ENCODE data around the gene CPED1. TPM values are rescaled to one million over a fixed set of nuclear protein-coding genes. Genes with fewer than 3 reads are reported as not detected.

The CPED1 gene
- polyA plus RNA-seq, 1 experiment: 52.0 TPM

GRCh38 chr7:121334376-121334775, 345.9 kb downstream of the CPED1 start:
- CTCF ChIA-PET: no interaction called here
- no peak for DNase-seq (ENCODE audit: low read depth, low spot score)
- H3K27me3 ChIP-seq (ENCODE audit: control insufficient read depth, insufficient read depth, low read length): peaks cover 3% of the 10 kb centered on the region
- no peak for TF ChIP-seq CTCF (IDR thresholded peaks at IDR 0.05; ENCODE audit: low read depth, low read length)
- no peak overlapping the region for H3K4me3 ChIP-seq (ENCODE audit: low read depth, low read length)
- POLR2A ChIA-PET: no interaction called here
- no peak overlapping the region for H3K27ac ChIP-seq (ENCODE audit: low read depth, low read length)
- H3K9me3 ChIP-seq (ENCODE audit: control insufficient read depth, insufficient read depth, low read length): no peaks in the 10 kb centered on the region; the same call in 1 of the 2 replicates

DNA sequence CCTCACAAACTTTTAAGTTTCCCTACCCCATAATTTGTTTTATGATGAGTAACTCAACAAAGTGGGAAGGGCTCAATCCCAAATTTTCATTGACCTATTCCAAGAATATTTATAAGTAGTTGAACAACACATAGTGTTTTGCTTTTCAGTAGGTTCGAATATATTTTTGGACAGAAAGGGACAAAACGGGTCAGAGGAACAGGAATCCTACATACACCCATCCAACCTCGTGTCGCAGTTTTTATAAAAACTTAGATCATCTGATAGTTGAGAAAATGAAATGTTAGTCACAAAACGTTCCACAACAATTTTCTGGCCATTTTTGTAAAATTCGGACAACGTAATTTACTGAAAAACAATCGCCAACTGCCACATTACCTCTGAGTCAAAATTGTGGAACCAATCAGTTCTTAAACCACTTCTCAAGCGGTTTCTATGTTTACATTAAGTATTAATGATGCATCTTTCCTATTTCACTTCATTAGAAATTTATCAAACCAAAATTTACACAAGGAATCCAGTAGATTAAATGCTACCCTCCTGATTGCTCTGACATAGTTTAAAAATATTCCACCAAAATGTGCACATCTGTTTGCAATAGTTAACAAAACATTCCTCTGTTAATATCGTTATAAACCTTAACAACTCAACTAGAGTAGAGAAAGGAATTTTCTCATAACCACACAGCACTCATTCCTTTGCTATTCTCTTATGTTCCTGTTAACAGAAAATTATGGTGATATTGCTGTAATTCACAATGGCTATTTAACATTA, 346.6 kb downstream of the CPED1 start:
- POLR2A ChIA-PET: interaction anchor here (0.6 kb wide), 1 partner anchor 17 kb away, joined by 4 read pairs; no protein-coding TSS in a partner anchor
- CTCF ChIA-PET: no interaction called here
- H3K27me3 ChIP-seq (ENCODE audit: control insufficient read depth, insufficient read depth, low read length): peaks cover under 1% of the 10 kb centered on the region

GRCh38 chr7:121336579-121336978, 348.1 kb downstream of the CPED1 start:
- DNase-seq (ENCODE audit: low read depth, low spot score): no peak
- no peaks in the 10 kb centered on the region for H3K9me3 ChIP-seq (ENCODE audit: control insufficient read depth, insufficient read depth, low read length)
- ChIA-PET POLR2A (no interaction called here), CTCF (interaction anchor here (0.8 to 1.0 kb wide), 2 partner anchors 60 to 228 kb away, joined by 3 read pairs; no protein-coding TSS in a partner anchor)
- no peak for TF ChIP-seq CTCF (IDR thresholded peaks at IDR 0.05; ENCODE audit: low read depth, low read length)
- no peak overlapping the region for H3K27ac ChIP-seq (ENCODE audit: low read depth, low read length)
- H3K4me3 ChIP-seq (ENCODE audit: low read depth, low read length): no peak overlapping the region
- H3K27me3 ChIP-seq (ENCODE audit: control insufficient read depth, insufficient read depth, low read length): no peaks in the 10 kb centered on the region

More for the DNA sequence above, 346.6 kb downstream of the CPED1 start:
- Histone ChIP-seq H3K27ac (ENCODE audit: low read depth, low read length) (no peak overlapping the region), H3K4me3 (ENCODE audit: low read depth, low read length) (no peak overlapping the region), H3K9me3 (ENCODE audit: control insufficient read depth, insufficient read depth, low read length) (no peaks in the 10 kb centered on the region)
- no peak for TF ChIP-seq CTCF (IDR thresholded peaks at IDR 0.05; ENCODE audit: low read depth, low read length)
- peak; percentile 10 for DNase-seq (ENCODE audit: low read depth, low spot score)

GRCh38 chr7:121337398-121337797, 348.9 kb downstream of the CPED1 start:
- H3K27ac ChIP-seq (ENCODE audit: low read depth, low read length): no peak overlapping the region
- DNase-seq (ENCODE audit: low read depth, low spot score): no peak
- H3K9me3 ChIP-seq (ENCODE audit: control insufficient read depth, insufficient read depth, low read length): no peaks in the 10 kb centered on the region
- TF ChIP-seq CTCF (IDR thresholded peaks at IDR 0.05; ENCODE audit: low read depth, low read length): no peak
- POLR2A ChIA-PET: no interaction called here
- CTCF ChIA-PET: interaction anchor here (0.8 to 1.0 kb wide), 2 partner anchors 59 to 229 kb away, joined by 3 read pairs; no protein-coding TSS in a partner anchor
- no peaks in the 10 kb centered on the region for H3K27me3 ChIP-seq (ENCODE audit: control insufficient read depth, insufficient read depth, low read length)
- H3K4me3 ChIP-seq (ENCODE audit: low read depth, low read length): no peak overlapping the region

DNA sequence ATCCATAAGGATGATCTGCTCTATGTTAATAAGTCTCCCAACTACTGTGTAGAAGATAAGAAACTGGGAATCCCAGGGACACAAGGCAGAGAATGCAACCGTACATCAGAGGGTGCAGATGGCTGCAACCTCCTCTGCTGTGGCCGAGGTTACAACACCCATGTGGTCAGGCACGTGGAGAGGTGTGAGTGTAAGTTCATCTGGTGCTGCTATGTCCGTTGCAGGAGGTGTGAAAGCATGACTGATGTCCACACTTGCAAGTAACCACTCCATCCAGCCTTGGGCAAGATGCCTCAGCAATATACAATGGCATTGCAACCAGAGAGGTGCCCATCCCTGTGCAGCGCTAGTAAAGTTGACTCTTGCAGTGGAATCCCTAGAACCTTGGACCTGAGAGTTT, 350.6 kb downstream of the CPED1 start:
- Histone ChIP-seq H3K9me3 (ENCODE audit: control insufficient read depth, insufficient read depth, low read length) (no peaks in the 10 kb centered on the region), H3K4me3 (ENCODE audit: low read depth, low read length) (no peak overlapping the region), H3K27me3 (ENCODE audit: control insufficient read depth, insufficient read depth, low read length) (no peaks in the 10 kb centered on the region), H3K27ac (ENCODE audit: low read depth, low read length) (no peak overlapping the region)
- ChIA-PET POLR2A (no interaction called here), CTCF (no interaction called here)
- TF ChIP-seq CTCF (IDR thresholded peaks at IDR 0.05; ENCODE audit: low read depth, low read length): no peak
- no peak for DNase-seq (ENCODE audit: low read depth, low spot score)

All from AG04450 (cell line).